Type B pancreatic cell (in vitro differentiated cells): ENCODE results near the gene FRAS1. TPM values are rescaled to one million over a fixed set of nuclear protein-coding genes. Genes with fewer than 3 reads are reported as not detected.

Experiments used
- DNase-seq: peaks from one replicate; pipeline ENCODE4 v3.0.0; 2021; ENCODE audit warnings: mixed read lengths; ENCODE audit not compliant: unreplicated experiment; ENCODE audit errors: extremely low spot score
- H3K27ac Mint-ChIP-seq: 2 replicates; pipeline ENCODE4 v1.8.0; 2021; ENCODE audit warnings: mild to moderate bottlenecking, mixed read lengths
- H3K27me3 Mint-ChIP-seq: 2 replicates; pipeline ENCODE4 v1.8.0; 2021; ENCODE audit warnings: mixed read lengths
- H3K36me3 Mint-ChIP-seq: 2 replicates; pipeline ENCODE4 v1.8.0; 2021; ENCODE audit warnings: mixed read lengths
- H3K4me1 Mint-ChIP-seq: one replicate; pipeline ENCODE4 v1.8.0; 2021; ENCODE audit warnings: mixed read lengths; ENCODE audit not compliant: unreplicated experiment
- H3K4me3 Mint-ChIP-seq: 2 replicates; pipeline ENCODE4 v1.8.0; 2021; ENCODE audit warnings: mild to moderate bottlenecking, mixed read lengths
- H3K9me3 Mint-ChIP-seq: 2 replicates; pipeline ENCODE4 v1.8.0; 2021; ENCODE audit warnings: mixed read lengths
- total RNA-seq: library from RNA; stranded (reverse); gene quantifications from 2 replicates; pipeline ENCODE4 v1.2.1, GENCODE V29; 2021; ENCODE audit warnings: low replicate concordance
- TF ChIP-seq, protein P1 (sequence below): fragments of 200-600 bp; sonication (generic); conservative IDR thresholded peaks from 2 replicates; pipeline ENCODE4 v1.5.0; 2021; ENCODE audit warnings: antibody characterized with exemption, mild to moderate bottlenecking

The FRAS1 gene
- total RNA-seq, 1 donor from 2014 or later: 37.7 TPM

DNA sequence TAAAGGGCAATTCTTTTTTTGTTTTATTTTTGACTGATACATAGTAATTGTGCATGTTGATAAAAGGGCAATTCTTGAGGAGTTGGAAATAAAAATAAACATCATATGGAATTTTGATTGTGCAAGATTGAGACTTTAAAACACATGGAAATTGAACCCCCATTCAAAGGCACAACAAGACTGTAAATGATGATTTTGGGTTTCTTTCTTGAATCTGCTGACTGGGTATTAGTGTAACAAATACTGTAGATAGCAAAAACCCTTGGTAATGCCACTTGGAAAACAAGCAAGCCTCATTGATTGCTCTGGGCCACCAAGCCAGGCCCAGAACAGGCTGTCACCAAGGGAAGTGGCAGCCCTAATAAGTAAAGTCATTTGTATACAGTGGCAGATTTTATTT is 421.4 kb downstream of the FRAS1 start:
- DNase-seq: no peak
- TF ChIP-seq, protein P1, sequence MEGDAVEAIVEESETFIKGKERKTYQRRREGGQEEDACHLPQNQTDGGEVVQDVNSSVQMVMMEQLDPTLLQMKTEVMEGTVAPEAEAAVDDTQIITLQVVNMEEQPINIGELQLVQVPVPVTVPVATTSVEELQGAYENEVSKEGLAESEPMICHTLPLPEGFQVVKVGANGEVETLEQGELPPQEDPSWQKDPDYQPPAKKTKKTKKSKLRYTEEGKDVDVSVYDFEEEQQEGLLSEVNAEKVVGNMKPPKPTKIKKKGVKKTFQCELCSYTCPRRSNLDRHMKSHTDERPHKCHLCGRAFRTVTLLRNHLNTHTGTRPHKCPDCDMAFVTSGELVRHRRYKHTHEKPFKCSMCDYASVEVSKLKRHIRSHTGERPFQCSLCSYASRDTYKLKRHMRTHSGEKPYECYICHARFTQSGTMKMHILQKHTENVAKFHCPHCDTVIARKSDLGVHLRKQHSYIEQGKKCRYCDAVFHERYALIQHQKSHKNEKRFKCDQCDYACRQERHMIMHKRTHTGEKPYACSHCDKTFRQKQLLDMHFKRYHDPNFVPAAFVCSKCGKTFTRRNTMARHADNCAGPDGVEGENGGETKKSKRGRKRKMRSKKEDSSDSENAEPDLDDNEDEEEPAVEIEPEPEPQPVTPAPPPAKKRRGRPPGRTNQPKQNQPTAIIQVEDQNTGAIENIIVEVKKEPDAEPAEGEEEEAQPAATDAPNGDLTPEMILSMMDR: no peak
- Mint-ChIP-seq H3K36me3 (peaks cover 20% of the 10 kb centered on the region), H3K4me3 (no peak overlapping the region), H3K27ac (no peak overlapping the region), H3K9me3 (no peaks in the 10 kb centered on the region), H3K4me1 (no peaks in the 10 kb centered on the region), H3K27me3 (no peaks in the 10 kb centered on the region)

DNA sequence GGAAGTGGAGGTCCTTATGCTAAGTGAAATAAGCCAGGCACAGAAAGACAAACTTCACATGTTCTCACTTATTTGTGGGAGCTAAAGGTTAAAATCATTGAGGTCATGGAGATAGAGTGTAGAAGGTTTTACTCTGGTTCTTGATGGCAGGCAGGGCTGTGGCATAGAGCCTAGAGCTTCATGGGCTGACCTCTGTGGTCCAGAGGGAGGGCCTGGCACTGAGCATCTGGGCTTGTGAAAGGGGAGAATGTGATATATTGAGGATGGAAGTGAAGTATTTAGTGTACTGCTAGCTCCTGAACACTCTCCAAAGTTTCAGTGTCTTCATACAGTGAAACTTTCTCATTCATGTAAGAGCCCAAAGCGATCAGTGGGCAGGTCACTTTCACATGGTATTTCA is 423.2 kb downstream of the FRAS1 start:
- Mint-ChIP-seq H3K9me3 (no peaks in the 10 kb centered on the region), H3K4me1 (no peaks in the 10 kb centered on the region), H3K36me3 (peaks cover 23% of the 10 kb centered on the region), H3K4me3 (no peak overlapping the region), H3K27me3 (no peaks in the 10 kb centered on the region), H3K27ac (no peak overlapping the region)
- no peak for DNase-seq
- TF ChIP-seq, protein P1: no peak

DNA sequence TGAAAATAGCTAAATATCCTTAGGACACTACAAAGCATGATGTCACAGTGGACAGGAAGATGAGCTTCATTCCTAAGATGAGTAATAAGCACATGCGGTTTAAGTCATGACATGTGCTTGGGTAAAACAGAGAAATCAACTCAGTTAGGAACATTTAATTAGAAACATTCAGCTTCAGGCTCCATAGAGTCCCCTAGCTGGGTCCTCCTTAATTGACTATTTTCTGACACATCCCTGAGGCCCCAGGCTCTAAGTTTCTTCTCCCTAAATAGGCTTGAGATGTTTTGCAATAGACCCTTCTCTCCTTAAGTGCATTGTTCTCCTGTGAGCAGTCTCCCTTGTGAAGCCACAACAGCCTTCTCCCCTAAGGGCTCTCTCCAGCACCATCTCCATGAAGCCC is 424.1 kb downstream of the FRAS1 start:
- TF ChIP-seq, protein P1: no peak
- peaks cover 23% of the 10 kb centered on the region for H3K36me3 Mint-ChIP-seq
- no peak for DNase-seq
- no peaks in the 10 kb centered on the region for H3K27me3 Mint-ChIP-seq
- H3K4me1 Mint-ChIP-seq: peaks cover 5% of the 10 kb centered on the region
- H3K4me3 Mint-ChIP-seq: no peak overlapping the region
- no peaks in the 10 kb centered on the region for H3K9me3 Mint-ChIP-seq
- peak overlapping the region; percentile 36 for H3K27ac Mint-ChIP-seq

DNA sequence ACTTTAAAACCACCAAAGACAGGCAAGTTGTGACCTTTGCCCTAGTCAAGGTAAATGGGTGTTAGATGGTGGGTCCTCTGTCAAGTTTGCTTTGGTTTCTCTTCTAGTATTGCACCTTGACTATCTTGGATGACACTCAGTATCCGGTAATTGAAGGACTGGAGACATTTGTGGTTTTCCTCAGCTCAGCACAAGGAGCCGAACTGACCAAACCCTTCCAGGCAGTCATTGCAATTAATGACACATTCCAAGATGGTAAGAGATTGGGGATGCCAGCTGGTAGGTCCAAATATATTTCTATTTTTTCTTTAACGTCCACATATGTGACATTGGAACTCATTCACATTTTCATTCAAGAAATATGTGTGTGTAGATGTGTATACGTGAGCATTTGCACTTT is 425.2 kb downstream of the FRAS1 start:
- H3K4me3 Mint-ChIP-seq: no peak overlapping the region
- no peak overlapping the region for H3K27ac Mint-ChIP-seq
- DNase-seq: no peak
- no peaks in the 10 kb centered on the region for H3K27me3 Mint-ChIP-seq
- H3K4me1 Mint-ChIP-seq: peaks cover 9% of the 10 kb centered on the region
- peaks cover 23% of the 10 kb centered on the region for H3K36me3 Mint-ChIP-seq
- H3K9me3 Mint-ChIP-seq: no peaks in the 10 kb centered on the region
- TF ChIP-seq, protein P1: no peak

DNA sequence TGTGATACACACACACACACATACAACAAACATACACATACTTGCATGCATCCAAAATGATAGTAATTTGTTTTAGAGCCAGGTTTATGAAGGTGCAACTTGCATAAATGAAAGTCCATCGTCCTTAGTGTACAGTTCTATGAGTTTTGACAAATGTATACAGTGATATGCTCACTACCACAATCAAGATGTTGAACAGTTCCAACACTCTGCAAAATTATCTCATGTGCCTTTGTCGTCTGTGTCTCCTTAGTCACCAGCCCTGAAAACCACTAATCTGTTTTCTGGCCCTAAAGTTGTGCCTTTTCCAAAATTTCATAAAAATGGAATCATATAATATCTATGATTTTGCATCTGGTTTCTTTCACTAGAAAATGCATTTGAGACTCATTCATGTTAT is 426.7 kb downstream of the FRAS1 start:
- Mint-ChIP-seq H3K9me3 (no peaks in the 10 kb centered on the region), H3K36me3 (peaks cover 23% of the 10 kb centered on the region), H3K4me3 (no peak overlapping the region), H3K27me3 (no peaks in the 10 kb centered on the region), H3K27ac (no peak overlapping the region), H3K4me1 (peaks cover 9% of the 10 kb centered on the region)
- DNase-seq: no peak
- TF ChIP-seq, protein P1: no peak

DNA sequence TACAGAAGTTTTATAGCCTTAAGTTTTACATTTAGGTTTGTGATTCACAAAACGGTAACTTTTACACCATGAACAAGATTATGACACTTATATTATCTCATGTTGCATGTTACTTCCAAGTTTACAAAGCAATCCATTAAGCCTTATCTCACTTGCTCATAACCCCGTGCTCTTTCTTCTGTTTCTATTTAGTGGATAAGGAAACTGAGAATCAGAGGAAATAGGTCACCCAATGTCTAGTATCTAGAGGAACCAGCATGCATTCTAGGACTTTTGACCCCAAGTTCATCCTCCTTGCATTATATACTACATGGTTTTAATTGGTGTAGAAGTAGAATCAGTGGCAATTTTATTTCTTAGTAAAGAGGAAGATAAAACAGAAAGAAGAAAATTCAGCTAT is 427.5 kb downstream of the FRAS1 start:
- TF ChIP-seq, protein P1: no peak
- Mint-ChIP-seq H3K36me3 (peaks cover 25% of the 10 kb centered on the region), H3K9me3 (no peaks in the 10 kb centered on the region), H3K27ac (no peak overlapping the region), H3K4me3 (no peak overlapping the region), H3K4me1 (peaks cover 9% of the 10 kb centered on the region), H3K27me3 (no peaks in the 10 kb centered on the region)
- no peak for DNase-seq
